Measurements from ENCODE around the gene DNTT.

Gene DNTT

DNA sequence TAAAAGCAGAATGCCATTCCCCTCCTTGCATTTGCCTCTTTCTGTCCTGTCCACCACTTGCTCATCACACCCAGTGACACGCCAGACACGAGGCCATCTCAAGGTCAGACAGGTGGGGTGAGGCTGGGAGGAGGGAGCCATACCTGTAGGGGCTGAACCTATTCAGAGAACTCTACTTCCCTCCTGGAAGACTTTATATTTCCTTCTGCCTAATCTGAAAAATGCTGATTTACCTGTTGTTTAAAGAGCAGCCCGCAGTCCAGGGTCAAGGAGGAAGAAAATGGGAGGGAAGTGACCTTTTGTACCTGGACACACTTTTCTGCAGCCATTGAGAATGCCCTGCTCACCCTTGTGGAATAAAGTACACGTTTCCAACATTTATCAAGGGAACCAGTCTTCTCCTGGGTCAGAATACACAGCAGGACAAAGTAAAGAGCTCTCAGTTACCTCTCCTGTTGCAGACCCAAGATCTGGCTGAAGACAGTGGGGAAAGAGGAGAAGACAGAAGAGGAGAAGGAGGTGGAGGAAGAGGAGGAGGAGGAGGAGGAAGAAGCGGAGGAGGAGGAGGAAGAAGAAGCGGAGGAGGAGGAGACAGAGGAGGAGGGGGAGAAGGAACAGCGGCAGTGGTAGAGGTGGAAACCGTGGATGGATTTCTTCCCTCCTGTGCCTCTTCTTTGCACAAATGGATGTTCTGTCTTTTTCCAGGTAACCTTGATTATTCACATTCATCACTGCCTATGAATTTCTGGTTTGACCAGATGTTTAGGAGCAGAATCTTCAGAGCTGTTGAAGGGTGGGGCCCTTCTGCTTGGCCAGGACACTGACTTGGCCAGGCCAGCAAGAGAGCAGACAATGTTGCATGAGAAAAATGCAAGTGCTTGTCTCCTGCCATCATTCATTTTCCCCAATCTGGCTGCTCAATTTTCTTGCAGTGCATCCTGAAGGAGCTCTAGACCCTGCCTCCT is 31.6 kb upstream of the DNTT start:
- H3K4me3 ChIP-seq: no peak overlapping the region
- peak overlapping the region in 18 of 21 experiments; percentile 11 to 86 (median 71) for H3K27ac ChIP-seq

DNA sequence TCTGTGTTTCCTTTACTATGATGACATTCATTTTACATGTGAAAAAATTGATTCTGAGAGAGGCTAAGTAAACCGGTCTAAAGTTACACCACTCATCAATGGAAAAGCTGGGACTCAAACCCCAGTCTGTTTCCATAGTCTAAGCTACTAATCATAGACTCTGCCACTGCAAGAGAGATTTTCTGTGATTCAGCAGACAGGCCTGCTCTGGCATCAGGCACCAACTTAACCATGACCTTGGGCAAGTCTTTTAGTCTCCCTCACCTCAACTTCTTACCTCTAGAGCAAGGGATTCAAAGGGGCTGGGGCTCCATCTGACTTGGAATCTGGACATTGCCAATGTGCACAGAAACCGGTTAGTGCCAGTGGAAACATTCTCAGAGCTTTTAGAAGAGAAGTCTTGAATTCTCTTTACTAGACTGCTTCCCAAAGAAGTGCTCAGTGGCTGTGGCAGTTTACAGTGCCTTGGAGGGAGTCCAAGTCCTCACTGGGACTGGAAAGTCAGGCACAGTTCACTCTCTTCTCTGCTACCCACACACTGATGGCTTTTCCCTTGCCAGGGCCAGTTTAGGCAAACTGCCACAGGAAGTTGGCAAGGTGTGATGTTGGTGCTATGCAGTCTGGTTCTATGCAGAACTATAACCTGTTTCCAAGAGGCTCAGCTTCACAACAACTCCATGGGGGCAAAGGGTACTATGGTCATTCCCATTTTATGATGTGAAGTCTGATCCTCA is 28.4 kb upstream of the DNTT start:
- Histone ChIP-seq H3K27ac (peak overlapping the region in 5 of 21 experiments; percentile 20 to 49 (median 41)), H3K4me3 (no peak overlapping the region)

DNA sequence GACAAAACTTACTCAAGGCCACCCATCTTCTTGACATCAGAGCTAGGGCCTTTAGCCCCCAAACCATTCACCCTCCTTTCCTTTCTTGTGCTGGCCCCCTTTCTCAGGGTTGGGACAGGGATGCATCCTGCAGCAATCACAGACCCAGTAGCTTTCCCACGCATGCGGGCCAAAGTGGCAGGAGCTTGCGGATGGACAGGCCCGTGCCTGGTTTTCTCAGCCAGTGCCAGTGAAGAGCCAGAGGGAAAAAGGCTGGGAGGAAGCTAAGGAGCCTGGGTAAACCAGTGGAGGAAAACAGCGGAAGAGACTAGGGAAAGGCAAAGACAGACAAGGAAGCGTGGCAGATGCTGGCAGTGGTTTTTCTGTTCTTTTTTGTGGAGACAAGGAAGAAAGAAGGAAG is 27.8 kb upstream of the DNTT start:
- peak overlapping the region in 4 of 21 experiments; percentile 20 to 49 (median 44) for H3K27ac ChIP-seq

DNA sequence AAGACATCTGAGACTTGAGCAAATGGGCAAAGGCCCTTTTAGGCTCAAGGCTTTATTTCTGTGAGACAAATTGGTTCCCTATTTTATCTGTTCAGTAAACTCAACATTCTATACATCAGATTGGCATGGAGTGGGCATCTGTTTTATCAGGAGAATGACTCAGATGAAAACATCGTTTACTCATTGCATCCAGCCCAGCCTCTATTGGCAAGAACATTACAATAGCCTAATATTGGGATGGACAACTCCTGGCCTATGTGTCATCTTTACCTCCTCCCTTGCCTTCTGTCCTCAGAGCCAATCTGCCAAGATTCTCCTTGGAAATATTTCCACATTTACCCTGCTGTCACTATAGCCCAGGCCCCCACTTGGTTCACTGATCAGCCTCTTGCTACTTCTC is 27.4 kb upstream of the DNTT start:
- Histone ChIP-seq H3K27ac (peak overlapping the region in 4 of 21 experiments; percentile 17 to 41 (median 20)), H3K4me3 (no peak overlapping the region)

More for the DNA sequence above, 27.8 kb upstream of the DNTT start:
- no peak overlapping the region for H3K4me3 ChIP-seq

DNA sequence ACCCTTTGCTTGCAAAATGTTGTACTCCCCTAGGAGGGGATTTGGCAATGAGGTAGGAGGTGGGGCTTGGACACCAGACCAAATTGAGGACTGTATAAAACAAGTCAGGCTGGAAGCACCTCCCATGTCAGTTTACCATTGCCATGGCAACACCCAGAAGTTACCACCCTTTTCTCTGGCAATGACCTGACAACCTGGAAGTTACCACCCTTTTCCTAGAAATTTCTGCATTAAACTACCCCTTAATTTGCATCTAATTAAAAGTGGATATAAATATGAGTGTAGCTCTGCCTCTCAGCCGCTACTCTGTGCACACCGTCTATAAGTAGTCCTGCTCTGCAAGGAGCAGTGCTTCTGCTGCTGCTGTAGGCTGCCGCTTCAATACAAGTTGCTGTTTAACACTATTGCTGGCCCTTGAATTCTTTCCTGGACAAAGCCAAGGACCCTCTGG is 25.0 kb upstream of the DNTT start:
- Histone ChIP-seq H3K4me3 (no peak overlapping the region), H3K27ac (no peak overlapping the region)

DNA sequence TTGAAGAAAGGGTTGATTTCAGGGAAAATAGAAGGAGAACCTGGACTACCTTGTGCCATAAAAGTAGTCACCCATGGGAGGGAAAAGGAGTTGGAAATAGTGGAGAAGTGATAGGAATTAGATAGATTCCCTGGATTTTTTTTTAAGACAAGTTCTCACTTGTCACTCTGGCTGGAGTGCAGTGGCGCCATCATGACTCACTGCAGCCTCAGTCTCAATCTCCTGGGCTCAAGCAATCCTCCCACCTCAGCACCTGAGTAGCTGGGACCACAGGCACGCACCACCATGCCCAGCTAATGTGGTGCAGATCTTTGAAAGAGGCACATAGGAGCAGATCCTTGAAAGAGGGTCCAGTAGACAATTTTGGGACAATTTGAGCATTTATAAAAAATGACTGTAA is 23.4 kb upstream of the DNTT start:
- Histone ChIP-seq H3K4me3 (no peak overlapping the region), H3K27ac (no peak overlapping the region)

DNA sequence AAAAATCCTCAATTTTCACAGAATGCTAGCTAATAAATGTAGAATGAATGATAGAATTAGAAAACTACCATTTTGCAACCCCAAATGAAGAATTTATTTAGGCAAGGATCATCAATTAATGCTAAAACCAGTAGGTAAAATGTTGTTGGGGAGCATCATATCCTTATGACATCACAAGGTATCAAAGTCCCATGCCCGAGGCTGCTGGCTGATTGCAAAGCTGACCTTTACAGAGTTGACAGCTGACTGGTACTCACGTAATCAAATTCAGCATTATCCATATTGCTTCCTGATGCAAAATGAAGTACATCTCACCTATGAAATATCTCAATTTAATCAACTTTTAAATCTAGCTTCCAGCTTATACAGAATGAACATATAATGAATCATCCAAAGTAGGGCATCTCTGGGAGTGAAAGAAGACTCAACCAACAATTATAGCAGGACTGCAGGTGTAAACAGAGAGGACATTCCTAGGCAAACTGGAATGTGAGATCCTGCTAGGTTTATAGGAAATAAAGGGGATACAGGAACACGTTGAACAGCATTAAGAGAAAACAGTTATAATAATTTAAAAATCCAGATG is 22.7 kb upstream of the DNTT start:
- H3K27ac ChIP-seq: no peak overlapping the region
- H3K4me3 ChIP-seq: no peak overlapping the region

DNA sequence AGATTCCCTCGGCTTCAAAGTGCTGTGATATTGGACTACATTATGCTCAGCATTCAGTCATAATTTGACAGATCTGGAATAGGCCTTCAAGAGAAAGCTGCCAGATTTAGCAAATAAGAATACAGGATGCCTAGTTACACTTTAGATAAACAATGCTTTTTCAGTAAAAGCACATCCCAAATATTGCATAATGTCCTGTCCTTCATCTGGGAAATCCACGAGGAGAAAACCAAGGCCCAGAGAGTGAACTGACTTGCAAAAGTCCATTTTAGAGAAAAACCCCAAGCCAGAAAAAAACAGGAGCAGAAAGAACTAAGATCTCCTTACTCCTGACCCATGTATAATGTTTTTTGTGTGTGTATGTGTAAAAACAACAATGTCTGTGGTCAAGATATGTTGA is 20.9 kb upstream of the DNTT start:
- no peak overlapping the region for H3K27ac ChIP-seq
- H3K4me3 ChIP-seq: no peak overlapping the region

DNA sequence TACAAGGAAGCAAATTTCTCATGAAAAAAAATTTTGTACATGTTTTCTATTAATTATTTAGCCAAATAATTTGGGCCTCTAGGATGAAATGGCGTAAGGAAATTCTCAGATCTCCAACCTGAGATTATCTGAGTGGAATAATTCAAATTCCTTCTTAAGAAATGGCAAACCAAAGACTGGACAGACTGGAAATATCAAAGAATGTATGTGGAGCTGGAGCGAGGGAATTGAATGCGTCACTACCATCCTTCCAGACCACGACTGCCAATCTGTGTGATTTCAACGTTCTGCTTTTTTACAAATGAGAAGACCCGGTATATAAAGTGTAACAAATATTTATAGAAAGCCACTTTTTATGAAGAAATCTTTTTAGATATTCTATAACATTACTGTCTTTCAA is 20.5 kb upstream of the DNTT start:
- H3K27ac ChIP-seq: no peak overlapping the region
- H3K4me3 ChIP-seq: no peak overlapping the region

DNA sequence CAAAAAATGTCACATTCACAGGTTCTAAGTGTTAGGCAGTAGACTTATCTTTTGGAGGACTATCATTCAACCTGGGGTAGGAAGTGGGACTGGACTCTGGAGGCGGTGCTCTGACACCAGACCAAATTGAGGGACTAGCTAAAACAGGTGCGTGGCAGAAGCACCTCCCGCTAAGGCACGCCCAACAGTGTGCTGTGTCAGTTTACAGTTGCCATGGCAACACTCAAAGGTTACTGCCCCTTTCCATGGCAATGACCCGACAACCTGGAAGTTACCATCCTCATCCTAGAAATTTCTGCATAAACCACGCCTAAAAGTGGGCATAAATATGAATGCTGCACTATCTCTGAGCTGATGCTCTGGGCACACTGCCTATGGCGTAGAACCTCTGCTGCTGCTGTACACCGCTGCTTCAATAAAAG is 18.9 kb upstream of the DNTT start:
- H3K27ac ChIP-seq: no peak overlapping the region

DNA sequence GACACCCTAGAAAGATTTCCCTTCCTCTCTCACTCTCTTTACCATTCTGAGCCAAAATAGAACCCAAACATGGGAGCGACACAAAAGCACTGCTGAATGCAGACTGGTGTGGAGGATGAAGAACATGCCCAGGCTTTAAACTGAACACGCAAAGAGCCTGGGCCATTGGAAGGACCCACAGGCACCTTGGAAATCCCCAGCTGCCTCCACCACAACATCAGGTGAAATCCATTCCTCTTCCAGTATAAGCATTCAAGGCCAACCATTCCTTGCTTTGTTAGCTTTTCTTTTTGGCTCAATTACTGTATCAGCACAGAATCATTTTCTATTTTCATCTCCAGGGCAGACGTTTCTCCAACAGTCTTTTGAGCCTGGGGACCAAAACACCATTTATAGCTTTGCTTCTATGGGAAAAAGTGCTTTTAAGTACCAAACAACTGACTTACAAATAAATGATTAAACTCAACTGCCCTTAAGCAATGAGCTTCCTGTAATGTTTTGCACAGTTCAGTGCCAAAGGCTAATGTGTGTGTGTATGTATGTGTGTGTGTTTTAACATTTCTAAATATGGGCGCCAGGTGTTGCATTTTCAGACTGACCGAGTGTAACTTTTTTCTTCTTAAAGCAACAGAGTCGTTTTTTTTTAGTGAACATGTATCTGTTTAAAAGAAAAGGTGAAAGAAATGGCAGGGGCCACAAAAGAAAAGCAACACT is 16.7 kb upstream of the DNTT start:
- H3K27ac ChIP-seq: peak overlapping the region in 7 of 21 experiments; percentile 3 to 66 (median 48)

More for the DNA sequence above, 18.9 kb upstream of the DNTT start:
- H3K4me3 ChIP-seq: no peak overlapping the region

DNA sequence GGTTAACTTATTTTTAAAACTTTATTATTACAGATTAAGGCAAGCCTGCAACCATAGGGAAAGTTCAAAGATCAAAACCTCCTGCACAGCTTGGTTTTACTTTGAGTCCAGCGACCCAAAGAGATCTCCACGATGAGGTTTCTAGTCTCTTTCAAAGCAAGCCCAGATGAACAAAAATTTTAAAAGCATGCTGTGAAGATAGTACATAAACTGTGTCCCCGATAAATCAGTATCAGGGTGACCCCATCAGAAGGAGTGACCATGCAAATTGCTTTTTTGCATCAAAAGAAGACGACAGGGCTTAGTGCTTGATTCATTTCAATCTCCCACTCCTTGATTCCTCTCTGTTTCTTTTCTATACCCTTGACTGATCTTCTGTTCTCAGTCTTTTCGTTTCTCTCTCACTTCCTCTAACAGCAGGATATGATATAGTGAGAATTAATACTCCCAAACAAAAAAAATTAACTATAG is 16.0 kb upstream of the DNTT start:
- H3K4me3 ChIP-seq: no peak overlapping the region
- H3K27ac ChIP-seq: peak overlapping the region in 2 of 21 experiments; percentile 8 to 53

More for the DNA sequence above, 16.7 kb upstream of the DNTT start:
- no peak overlapping the region for H3K4me3 ChIP-seq

DNA sequence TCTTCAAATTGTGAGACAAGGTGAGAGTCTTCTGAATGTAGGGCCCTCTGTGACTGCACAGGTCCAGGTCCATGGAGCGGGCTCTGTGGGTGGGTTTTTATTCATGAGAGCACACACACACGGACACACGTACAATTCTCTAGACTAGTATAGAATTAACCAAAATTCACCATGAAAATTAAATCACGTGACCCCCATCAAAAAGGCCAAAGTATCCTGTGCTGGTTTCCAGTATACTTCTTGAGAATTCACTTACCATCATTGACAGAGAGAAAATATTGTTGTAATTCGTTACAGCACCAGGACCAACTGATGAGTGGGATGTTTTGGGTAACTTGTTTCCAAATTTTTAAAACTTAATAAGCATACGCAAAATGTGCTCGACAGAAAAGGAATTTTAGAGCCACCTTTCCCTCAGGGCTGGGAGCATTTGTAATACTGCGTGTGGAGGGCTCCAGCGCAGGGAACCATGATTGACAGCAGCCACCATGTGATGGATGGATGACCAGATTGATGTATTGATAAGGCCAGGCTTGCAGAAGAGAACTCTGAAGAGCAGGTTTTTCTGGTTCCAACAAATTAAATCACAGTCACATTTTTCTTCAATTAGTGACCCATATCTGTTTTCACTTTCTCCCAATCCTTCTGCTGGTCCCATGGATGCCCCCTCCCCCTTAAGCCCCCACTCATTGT is 14.9 kb upstream of the DNTT start:
- Histone ChIP-seq H3K4me3 (no peak overlapping the region), H3K27ac (peak overlapping the region in 1 of 21 experiments; percentile 53)

DNA sequence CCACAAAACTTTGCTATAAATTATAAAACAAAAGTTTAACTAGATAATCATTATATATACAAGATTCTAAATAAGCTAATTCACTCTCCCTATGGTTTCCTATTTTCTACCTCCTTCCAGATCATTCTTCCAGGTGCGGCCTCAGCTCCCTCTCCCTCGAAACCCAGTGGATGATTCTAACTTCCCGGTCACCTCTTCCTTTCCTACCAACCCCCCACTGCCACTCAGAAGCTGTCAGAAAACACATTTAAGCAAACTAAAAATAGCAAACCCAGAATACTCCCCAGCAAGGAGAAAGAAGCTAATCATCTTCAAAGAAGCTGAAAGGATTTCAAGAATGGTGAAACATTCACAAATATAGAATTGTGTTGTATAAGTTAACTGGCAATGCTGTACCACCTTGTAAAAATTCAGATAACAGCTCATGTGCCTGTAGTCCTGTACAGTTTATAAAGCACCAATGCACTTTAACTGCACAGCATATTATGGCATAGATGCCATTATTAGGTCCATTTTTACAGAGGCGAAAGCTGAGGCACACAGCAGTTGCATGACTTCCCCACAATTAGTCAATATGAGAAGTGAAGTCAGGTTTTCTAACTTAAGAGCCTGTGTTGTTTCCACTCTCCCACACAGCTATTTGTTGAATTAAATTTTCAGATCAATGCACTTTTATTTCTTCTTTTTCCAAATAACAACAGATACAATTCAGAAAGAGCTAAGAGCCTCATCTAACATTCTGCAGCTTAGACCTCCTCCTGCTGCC is 13.7 kb upstream of the DNTT start:
- Histone ChIP-seq H3K4me3 (no peak overlapping the region), H3K27ac (no peak overlapping the region)

DNA sequence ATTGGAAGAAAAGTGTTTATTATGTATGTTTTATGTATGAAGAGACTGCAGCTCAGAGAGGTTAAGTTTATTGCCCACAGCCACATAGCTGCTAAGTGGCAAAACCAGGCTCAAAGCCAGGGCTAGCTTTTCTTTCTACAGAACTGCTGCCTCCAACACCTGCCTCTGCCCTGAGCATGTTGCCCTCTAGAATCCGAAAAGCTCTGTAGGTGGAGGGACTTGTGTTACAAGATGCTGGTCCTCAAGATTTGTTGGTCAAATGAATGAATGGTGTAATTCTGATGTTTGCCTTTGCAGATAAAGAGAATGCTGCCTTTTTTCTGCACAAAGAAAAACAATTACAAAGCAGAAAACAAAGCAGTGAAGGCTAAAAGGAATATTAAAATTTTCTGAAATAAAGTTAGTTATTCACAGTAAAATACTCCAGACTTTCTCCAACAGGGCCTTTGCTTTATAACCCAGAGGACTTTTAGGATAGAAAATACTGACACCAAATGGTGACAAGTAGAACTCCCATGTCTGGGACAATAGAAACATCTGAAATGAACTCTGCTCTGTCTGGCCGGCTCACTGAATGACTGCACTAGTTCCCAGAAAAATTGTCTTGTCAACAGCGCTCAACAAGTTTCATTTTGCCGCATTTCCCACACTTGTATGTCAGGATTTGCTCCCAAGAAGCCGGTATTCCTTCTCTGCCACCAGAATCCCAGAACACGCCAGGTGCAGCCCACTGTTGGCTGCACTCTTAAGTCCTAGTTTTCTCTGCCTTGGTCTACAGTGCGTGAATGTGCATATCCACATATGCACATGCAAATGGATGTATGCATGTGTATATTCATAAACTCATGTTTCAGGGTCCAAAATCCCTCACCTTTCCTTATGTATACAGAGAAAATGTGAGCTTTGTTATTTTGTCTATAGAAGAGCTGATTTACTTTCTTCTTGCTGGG is 11.0 kb upstream of the DNTT start:
- Histone ChIP-seq H3K27ac (no peak overlapping the region), H3K4me3 (no peak overlapping the region)

DNA sequence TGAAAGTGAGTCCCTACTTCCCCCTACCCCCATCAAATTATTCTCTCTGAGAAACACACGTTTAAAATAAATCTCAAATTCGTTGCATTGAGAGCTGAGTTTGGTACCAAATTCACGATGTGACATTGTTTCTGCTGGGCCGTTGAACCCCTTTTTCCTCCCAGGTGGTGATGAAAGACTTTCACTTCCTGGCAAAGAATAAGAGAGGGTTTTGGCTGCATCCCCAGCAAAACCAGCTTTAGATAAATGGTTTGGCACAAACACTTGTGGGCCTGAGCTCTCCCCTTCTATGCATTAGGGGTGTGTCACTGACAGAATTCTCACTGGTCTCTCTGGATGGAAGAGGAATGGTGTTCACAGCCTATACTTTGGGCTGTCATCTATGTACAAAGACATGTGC is 8.8 kb upstream of the DNTT start:
- no peak overlapping the region for H3K4me3 ChIP-seq
- no peak overlapping the region for H3K27ac ChIP-seq

DNA sequence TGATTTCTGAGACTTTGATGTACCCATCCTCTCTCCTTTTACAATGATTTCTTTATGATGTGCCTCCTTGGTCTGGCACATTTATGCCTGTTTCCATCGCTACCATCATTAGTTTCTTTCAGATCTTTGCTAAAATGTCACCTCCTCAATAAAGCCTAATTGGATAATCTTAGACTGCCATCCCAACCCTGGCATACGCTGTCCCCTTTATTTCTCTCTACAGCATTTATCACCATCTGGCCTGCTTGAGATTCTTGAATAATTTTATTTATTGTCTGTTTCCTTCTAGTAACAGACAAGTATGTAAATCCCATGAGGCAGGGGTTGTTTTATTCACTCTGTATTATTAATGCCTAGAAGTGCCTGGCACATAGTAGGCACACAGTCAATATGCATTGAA is 6.7 kb upstream of the DNTT start:
- no peak overlapping the region for H3K27ac ChIP-seq

More for the DNA sequence above, 6.7 kb upstream of the DNTT start:
- no peak overlapping the region for H3K4me3 ChIP-seq
